Stromal cell of bone marrow (primary cell): Measurements from ENCODE around the gene DST.
A peak's percentile ranks its signal among the peaks of the same experiment; 100 is the strongest.

Experiments
- DNase-seq: peaks from one replicate; pipeline ENCODE4 v3.0.0-alpha.2; 2012; ENCODE audit warnings: low read depth

The DST gene

GRCh38 chr6:56642366-56643261, at the start of gene DST:
Gene DST (minus strand): TSS chr6:56642889.
- peak; percentile 72 for DNase-seq

GRCh38 chr6:56691814-56692213, 49.1 kb upstream of the DST start:
- DNase-seq, result no peak

GRCh38 chr6:56691286-56691595, 48.6 kb upstream of the DST start:
- no peak for DNase-seq

- no peak for DNase-seq
These were observed 48.0 kb upstream of the DST start for GRCh38 chr6:56690519-56691285.

GRCh38 chr6:56689663-56690062, 47.0 kb upstream of the DST start:
- DNase-seq, result no peak

GRCh38 chr6:56689114-56689513, 46.4 kb upstream of the DST start:
- no peak for DNase-seq

- no peak for DNase-seq
These were observed 45.8 kb upstream of the DST start for GRCh38 chr6:56688521-56688920.

- DNase-seq, result no peak
These were observed 44.9 kb upstream of the DST start for GRCh38 chr6:56687551-56687950.

GRCh38 chr6:56686429-56686828, 43.7 kb upstream of the DST start:
- DNase-seq, result no peak

- no peak for DNase-seq
These were observed 43.3 kb upstream of the DST start for GRCh38 chr6:56685994-56686393.

GRCh38 chr6:56685102-56685733, 42.5 kb upstream of the DST start:
- no peak for DNase-seq

- DNase-seq, result no peak
These were observed 41.8 kb upstream of the DST start for GRCh38 chr6:56684342-56685101.

- peak; percentile 86 for DNase-seq
These were observed 41.2 kb upstream of the DST start for GRCh38 chr6:56683882-56684281.

GRCh38 chr6:56682635-56683034, 39.9 kb upstream of the DST start:
- no peak for DNase-seq

GRCh38 chr6:56677559-56677958, 34.9 kb upstream of the DST start:
- DNase-seq, result no peak

- DNase-seq, result no peak
These were observed 29.2 kb upstream of the DST start for GRCh38 chr6:56671651-56672461.

GRCh38 chr6:56671160-56671559, 28.5 kb upstream of the DST start:
- DNase-seq, result no peak

GRCh38 chr6:56669041-56669440, 26.4 kb upstream of the DST start:
- no peak for DNase-seq

GRCh38 chr6:56668158-56668557, 25.5 kb upstream of the DST start:
- no peak for DNase-seq

- DNase-seq, result no peak
These were observed 24.6 kb upstream of the DST start for GRCh38 chr6:56667336-56667735.

GRCh38 chr6:56664029-56664428, 21.3 kb upstream of the DST start:
- DNase-seq, result no peak
